ENCODE results near the gene SFTPD.

SFTPD gene

GRCh38 chr10:79944428-79945395, 4.2 kb downstream of the SFTPD start:
- no peak for DNase-seq

GRCh38 chr10:79943871-79944270, 5.0 kb downstream of the SFTPD start:
- DNase-seq, result no peak

GRCh38 chr10:79942261-79943185, 6.4 kb downstream of the SFTPD start:
- no peak for DNase-seq

GRCh38 chr10:79941585-79942210, 7.2 kb downstream of the SFTPD start:
- no peak for DNase-seq

GRCh38 chr10:79941146-79941545, 7.8 kb downstream of the SFTPD start:
- DNase-seq, result no peak

- no peak for DNase-seq
Observed at GRCh38 chr10:79940431-79940830, 8.5 kb downstream of the SFTPD start.

- no peak for DNase-seq
Observed at GRCh38 chr10:79939969-79940368, 8.9 kb downstream of the SFTPD start.

- no peak for DNase-seq
Observed at GRCh38 chr10:79938728-79939406, 10.0 kb downstream of the SFTPD start.

- no peak for DNase-seq
Observed at GRCh38 chr10:79937701-79938151, 11.2 kb downstream of the SFTPD start.

GRCh38 chr10:79936625-79937615, 12.0 kb downstream of the SFTPD start:
- DNase-seq, result no peak

GRCh38 chr10:79933961-79934360, 14.9 kb downstream of the SFTPD start:
- no peak for DNase-seq

GRCh38 chr10:79932841-79933379, 16.0 kb downstream of the SFTPD start:
- no peak for DNase-seq

- DNase-seq, result no peak
Observed at GRCh38 chr10:79932307-79932706, 16.6 kb downstream of the SFTPD start.

- DNase-seq, result no peak
Observed at GRCh38 chr10:79930751-79931150, 18.2 kb downstream of the SFTPD start.

GRCh38 chr10:79930267-79930666, 18.6 kb downstream of the SFTPD start:
- no peak for DNase-seq

GRCh38 chr10:79929409-79929904, 19.4 kb downstream of the SFTPD start:
- peak; percentile 51 for DNase-seq

GRCh38 chr10:79928028-79928583, 20.8 kb downstream of the SFTPD start:
- no peak for DNase-seq

- no peak for DNase-seq
Observed at GRCh38 chr10:79927111-79927828, 21.6 kb downstream of the SFTPD start.

GRCh38 chr10:79926037-79926436, 22.9 kb downstream of the SFTPD start:
- DNase-seq, result no peak

GRCh38 chr10:79925614-79926013, 23.3 kb downstream of the SFTPD start:
- no peak for DNase-seq

Data from NCI-H1048 (cell line).